Limb (tissue), 2 donors: ENCODE measurements around the gene TEX264.

ENCODE experiments used
- DNase-seq, 2 donors: peaks; one replicate each; pipeline ENCODE4 v3.0.0-alpha.2; 2016; ENCODE audit errors: extremely low spot score in 2 of 2

Gene TEX264

DNA sequence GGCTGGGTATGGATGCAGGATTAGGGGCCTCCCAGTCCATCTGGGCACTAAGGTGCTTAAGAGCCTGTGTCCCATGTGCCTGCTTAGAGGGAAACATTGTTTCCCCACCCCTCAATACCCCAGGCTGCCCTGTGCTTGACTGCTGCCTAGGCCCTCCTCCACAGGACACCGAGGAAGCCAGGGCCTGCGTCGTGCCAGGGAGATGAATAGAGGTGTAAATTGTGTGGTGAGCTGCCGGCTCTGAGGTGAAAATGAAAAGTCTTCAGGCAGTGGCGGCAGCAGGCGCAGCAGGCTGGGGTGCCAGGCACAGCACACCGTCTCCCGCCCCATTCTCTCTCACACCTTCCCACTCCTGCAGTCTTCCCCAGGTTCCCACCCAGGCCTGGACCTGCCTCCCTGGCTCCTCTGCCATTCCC is 21.9 kb downstream of the TEX264 start:
- DNase-seq: no peak

DNA sequence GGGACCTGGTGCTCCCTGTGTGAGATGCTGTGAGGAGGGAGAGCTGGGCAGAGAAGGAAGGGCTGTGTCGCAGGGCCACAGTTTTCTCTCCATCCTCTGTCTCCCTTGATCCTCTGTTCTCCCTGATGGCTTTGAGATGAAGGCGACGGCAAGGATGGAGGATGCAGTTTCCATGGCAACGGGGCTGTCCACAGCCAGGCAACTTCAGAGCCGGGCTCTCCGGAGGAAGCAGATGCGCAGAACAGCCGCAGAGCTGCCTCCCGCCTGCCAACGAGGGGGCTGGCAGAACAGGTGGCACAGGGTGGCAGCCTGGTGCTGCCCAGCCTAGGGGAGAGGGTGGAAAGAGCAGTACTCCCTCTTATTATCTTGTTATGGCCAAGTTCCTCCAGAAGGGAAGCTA is 25.9 kb downstream of the TEX264 start:
- no peak for DNase-seq

DNA sequence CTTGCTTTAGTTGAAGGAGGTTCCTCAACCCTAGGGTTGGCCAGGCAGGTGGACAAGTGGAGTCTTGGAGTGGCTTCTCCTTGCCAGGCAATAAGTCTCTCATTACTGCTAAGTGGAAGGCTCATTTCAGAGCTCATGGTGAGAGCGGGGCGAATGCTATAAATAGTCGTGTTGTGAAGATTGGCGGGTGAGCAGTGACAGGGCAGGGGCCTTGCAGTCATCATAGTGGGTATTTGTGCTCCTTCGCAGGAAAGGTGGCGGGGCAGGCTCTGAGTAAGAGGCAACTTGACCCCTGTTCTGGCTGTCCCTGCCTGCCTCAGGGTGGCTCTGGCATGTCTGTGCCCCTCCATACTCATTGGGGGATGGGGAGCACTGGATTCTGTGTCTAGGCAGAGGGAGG is 27.2 kb downstream of the TEX264 start:
- no peak for DNase-seq

DNA sequence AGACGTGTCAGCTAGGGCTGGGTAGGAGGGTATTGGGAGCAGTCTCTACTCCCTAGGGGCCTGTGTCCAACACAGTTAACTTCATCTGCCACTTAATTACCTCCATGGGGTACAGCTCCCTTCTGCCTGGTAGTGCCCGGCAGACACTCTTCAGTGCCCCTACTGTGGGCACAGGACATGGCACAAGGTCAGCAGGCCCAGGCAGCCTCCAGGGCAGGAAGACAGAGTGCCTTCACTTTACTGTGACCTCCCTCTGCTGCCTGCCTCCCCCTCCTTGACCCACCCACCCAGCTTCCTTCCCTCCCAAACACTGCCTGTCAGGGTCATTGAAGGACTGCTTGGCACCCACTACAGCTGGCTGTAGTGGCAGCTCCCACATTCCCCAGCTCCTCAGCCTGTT is 29.4 kb downstream of the TEX264 start:
- DNase-seq: no peak

DNA sequence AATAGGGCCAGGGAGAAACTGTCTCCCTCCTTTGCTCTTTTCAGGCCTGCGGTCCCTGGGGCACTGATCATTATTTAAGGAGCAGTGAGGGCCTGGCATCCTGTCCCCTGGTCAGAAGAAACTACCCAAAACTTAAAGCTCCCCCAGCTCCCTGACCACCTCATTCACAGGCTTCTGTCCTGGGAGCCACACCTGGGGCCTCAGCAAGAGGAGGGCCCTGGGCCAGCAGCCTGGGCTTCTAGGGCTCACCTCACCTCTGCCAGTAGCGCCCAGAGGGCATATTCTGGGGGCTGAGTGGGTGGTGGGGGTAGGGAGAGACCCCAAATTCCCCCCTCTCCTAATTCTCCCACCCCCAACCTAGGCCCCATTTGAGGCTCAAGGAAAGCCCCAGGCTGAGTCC is 31.1 kb downstream of the TEX264 start:
- no peak for DNase-seq

DNA sequence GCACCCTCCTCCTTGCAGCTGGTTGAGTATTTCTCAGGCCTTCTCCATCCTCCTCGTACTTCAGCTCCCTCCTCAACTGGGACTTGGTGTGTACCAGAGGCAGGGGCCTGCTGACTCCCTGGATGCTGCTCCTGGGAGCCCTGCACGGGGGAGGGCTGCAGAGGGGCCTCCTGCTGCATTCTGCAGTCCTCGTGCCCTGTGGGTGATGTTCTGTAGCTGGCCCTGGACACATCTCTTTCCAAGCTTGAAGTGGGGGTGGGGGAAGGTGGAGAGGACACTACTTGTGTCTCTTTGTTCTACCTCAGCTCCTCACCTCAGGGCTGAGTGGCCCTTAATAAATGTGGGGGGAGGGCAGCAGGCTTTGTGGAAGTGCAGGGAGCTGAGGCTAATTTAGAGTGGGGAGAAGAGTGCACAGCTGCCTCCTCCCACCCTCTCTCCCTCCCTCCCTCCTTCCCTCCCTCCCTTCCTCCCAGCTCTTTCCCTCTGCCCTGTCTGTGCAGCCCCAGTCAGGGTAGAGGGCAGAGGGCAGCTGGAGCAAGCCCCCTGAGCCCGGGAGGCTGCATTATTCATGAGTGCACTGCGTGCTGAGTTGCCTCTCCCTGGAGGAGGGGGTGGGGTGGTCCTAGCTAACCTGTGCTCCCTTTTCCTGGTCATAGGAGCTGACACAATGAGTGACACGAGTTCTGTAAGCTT is 32.2 kb downstream of the TEX264 start:
- DNase-seq: no peak

DNA sequence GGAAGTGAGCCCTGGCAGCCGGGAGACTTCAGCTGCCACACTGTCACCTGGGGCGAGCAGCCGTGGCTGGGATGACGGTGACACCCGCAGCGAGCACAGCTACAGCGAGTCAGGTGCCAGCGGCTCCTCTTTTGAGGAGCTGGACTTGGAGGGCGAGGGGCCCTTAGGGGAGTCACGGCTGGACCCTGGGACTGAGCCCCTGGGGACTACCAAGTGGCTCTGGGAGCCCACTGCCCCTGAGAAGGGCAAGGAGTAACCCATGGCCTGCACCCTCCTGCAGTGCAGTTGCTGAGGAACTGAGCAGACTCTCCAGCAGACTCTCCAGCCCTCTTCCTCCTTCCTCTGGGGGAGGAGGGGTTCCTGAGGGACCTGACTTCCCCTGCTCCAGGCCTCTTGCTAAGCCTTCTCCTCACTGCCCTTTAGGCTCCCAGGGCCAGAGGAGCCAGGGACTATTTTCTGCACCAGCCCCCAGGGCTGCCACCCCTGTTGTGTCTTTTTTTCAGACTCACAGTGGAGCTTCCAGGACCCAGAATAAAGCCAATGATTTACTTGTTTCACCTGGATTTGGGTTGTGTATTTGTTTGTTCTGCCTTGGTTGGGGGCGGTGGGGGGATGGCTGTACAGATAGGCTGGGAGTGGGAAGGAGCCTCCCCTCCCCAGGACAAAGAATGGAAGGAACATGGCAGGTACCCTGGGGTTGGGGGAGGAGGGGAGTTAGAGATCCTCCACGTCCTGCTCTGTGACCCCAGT is 32.9 kb downstream of the TEX264 start:
- DNase-seq: no peak

DNA sequence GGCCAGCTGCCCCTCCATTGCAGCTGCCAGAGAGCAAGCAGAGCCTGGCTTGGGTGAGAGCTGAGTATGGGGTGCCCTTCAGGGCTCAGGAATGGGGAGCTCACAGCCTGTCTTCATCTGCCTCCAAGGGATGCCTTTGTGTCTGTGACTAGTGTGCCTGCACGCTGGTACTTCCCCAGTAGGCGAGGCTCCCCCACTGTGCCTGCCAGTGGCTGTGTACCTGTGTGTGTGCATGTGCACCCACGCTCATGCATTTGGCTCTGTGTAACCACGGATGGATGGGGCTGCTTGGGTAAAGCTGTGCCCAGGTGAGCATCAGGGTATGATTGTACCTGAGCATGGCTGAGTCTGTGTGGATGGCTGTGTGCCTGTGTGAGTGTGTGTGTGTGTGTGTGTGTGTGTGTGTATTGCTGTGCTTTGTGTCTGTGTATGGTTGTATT is 33.5 kb downstream of the TEX264 start:
- DNase-seq: no peak

DNA sequence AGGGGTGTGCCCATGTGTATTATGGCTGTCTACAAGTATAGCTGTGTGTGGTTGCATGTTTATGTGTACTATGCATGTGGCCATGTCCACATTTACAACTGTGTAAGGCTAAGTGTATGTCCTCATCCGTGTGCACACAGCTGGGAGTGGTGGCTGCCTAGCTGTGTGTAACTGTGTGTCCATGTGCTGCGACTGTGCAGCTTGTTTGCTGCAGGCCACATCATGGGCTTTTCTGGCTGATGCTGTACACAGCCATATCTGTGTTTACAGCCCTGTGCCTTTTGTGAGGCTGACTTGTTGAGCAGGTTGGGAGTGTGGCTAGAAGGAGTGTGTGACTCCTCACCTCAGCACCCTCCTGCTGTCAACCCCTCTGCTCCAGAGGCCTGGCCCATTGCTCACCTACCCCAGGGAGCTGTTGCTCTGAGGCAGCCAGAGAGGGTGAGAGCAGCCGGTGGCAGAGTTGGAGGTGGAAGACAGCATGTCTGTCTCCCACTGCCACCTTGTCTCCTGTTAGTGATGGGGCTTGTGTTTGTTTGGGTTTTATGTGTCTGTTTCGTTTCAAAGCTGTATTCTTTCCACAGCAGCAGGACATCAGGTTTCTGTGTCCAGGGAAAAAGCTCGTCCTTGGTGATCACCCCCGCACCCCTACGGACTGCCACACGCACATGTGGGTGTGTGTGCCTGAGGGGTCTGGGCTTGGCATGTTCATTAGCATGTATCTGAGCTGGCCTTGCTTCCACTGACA is 34.4 kb downstream of the TEX264 start:
- peak in 1 of 2 donors; percentile 6 for DNase-seq

DNA sequence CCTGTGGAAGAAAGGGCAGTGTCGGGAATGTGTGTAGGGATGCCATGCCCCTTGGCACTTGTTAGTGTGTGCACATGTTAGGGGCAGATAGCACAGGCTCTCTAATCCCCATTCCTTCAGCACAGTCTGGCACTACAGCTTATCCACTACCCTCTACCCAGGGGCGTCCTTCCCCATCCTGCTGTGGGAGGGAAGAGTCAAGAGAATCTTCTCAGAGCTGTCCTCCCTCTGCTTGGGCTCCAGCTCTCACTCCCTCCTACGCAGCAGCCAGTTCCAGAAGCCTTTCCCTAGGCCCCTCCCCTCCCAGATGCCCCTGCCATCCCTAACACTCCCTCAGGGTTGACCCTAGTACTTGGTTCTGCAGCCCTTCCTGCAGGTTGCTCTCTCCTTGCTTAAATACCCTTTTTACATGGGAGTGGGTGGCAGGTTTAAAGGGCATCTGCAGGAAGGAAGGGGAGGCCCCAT is 35.0 kb downstream of the TEX264 start:
- DNase-seq: peak in 1 of 2 donors; percentile 21

DNA sequence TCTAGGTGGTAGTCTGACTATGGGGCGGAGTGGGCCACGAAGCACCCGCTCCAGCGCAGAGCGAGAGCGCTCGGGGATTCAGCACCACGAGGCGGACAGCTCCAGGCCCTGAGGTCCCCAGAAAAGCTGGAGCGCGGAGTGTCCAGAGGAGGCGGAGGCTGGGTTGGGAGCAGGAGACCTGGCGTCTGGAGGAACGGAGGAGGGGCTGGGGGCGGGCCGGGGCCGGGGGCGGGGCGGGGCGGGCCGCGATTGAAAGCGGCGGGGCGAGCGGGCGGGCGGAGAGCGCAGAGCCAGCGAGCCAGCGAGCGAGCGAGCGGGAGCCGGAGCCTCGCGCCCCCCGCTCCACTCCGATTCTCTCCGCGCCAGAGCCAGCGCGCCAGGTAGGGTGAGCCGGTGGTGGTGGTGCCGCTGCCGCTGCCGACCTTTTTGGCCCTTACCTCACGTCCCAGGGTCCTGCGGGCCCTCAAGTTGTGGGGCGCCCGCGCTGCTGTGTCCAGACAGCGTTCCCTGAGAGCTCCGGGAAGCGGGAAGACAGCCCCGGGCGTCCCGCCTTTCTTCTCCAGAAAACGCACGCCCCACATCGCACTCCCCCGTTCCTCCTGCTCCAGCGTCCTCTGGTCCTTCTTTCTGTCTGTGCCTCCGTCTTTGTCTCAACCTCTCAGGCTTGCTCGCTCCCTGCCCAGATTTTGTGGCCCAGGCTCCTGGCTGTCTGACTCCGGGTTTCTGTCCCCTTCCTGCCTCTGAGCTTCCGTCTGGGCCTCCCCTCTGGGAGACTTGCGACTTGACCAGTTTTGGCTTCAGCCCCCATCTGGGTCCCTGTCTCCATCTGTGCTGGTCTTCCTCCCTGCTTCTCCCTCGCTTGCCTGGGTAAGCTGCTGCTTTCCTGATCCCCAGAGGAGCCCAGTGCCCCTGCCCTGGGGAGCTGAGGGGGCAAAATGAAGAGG is 36.0 kb downstream of the TEX264 start, which contains the start of gene GRM2:
Gene GRM2, plus strand, starts transcription at position 281 of the 944 bp plus-strand sequence. CDS start 1,916 bp downstream, outside the sequence.
- peak; percentile 88 to 90 for DNase-seq

DNA sequence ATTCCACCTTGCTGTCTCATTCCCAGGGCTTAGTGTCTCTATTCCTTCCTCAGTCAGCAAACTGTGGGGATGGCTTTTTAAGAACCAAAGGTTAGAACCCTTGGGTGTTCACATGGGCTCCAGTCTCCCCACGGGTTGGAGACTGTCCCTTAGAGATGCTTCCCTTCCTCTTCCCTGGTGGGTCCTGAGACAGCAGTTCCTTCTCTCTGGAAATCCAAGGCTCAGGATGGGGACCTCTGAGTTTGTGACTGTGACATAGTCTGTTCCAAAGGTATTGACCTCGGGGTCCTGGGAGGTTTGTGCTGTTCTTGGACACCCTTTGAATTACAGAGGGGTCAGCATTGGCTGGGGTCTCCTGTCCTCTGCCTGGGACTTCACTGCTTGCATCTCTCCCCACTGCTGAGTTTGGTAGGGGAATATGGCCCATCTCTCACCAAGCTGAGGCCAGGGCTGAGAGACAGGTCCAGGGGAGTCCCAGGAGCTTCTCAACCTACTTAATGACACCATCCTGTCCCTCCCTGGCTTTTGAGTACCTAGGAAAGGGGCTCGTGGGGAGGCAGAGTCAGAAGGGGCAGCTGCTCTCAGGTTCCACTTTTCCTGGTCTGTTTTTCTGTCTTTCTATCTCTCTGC is 37.3 kb downstream of the TEX264 start:
- DNase-seq: peak in 1 of 2 donors; percentile 13

DNA sequence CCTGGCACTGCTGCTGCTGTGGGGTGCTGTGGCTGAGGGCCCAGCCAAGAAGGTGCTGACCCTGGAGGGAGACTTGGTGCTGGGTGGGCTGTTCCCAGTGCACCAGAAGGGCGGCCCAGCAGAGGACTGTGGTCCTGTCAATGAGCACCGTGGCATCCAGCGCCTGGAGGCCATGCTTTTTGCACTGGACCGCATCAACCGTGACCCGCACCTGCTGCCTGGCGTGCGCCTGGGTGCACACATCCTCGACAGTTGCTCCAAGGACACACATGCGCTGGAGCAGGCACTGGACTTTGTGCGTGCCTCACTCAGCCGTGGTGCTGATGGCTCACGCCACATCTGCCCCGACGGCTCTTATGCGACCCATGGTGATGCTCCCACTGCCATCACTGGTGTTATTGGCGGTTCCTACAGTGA is 38.0 kb downstream of the TEX264 start:
- peak in 1 of 2 donors; percentile 20 for DNase-seq

DNA sequence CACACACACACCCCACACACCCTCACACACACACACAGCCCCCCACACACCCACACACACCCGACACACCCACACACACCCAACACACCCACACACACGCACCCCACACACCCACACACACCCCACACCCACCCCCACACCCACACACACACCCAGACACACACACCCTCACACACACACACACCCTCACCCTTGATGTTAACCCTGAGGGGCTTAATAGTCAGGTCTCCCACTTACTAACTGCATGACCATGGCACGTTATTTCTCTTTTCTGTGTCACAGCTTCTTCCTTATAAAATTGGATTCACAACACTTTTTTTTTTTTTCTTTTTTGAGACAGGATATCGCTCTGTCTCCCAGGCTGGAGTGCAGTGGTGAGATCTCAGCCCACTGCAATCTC is 38.6 kb downstream of the TEX264 start:
- no peak for DNase-seq

DNA sequence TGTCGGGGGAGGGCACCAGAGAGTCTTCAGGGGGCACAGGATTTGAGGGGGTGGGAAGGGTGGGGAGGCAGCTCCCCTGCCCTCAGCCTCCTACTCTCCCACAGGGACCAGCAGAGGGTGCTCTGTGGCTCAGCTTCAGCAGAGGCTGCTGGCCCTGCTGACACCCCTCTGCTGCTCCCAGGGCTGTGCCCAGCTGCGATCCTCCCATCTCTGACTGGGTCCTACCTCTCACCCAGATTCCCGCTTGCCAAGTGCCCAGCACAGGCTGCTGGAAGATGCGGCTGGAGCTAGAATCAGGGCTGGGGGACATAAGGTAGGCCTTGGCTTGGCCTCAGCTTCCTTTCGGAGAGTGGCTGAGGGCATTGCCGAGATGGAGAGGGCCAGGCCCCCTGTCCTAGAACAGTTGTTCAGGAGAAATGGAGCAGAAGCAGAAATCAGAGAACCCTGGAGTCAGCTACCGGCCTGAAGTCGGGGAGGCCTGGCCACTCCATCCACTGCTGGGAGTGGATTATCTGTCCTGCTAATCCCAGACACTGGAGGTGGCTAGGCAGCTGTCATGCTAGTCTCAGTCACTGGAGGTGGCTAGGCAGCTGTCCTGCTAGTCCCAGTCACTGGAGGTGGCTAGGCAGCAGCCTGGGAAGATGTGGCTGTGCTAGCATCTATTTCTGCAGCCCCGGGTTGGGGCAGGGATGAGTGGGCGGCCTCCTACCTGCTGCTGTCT is 39.7 kb downstream of the TEX264 start:
- DNase-seq: no peak

DNA sequence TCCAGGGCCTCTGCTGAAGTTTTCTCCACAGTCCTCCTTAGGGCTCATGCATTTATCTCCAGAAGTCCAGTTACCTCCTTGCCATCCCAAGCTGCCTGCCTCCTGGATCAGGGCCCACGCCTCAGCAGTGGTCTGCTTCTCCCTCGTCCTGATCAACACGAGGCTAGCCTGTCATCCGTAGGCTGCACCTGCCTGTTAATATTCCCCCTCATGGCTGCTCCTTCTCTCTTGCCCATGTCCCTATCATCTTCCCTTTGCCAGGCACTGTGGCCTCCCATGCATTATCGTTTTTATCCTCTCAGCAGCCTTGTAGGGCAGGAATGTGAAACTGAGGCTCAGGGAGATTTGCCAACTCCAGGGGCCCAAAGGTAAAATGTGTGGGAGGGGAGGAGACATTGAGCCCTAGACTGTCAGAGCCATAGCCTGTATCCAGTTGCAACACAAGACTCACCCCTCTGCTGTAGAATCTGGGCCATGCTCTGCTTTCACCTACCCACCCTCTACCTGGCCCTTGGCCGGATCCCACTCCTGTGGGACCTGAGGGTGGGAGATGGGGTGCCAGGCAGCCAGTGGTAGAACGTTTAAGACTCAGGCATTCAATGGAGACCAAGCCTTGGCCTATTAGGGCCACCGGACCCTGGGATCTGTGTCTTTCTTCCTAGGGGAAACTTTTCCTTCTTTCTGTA is 40.4 kb downstream of the TEX264 start:
- DNase-seq: no peak

DNA sequence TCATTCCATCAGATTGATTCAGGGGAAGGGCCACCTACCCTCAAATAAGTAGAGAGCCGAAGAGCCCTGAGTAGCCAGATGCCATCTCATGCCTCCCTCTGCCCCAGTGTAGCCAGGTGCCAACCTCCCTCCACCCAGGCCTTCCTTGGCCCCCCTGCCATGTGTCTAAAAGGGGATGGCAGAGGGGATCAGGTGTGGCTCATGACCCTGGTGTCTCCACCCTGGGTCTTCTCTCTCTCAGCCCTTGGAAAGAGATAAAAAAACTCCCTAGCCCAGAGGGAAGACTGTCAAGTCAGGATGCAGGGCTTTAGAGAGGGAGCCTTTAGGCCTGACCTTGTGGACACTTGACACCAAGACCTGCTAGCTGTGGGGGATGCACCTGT is 41.0 kb downstream of the TEX264 start:
- DNase-seq: no peak

DNA sequence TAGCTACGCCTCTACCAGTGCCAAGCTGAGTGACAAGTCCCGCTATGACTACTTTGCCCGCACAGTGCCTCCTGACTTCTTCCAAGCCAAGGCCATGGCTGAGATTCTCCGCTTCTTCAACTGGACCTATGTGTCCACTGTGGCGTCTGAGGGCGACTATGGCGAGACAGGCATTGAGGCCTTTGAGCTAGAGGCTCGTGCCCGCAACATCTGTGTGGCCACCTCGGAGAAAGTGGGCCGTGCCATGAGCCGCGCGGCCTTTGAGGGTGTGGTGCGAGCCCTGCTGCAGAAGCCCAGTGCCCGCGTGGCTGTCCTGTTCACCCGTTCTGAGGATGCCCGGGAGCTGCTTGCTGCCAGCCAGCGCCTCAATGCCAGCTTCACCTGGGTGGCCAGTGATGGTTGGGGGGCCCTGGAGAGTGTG is 41.5 kb downstream of the TEX264 start:
- DNase-seq: no peak

DNA sequence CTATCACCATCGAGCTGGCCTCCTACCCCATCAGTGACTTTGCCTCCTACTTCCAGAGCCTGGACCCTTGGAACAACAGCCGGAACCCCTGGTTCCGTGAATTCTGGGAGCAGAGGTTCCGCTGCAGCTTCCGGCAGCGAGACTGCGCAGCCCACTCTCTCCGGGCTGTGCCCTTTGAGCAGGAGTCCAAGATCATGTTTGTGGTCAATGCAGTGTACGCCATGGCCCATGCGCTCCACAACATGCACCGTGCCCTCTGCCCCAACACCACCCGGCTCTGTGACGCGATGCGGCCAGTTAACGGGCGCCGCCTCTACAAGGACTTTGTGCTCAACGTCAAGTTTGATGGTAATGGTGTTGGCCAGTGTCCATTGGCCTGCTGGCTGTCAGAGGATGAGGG is 41.9 kb downstream of the TEX264 start:
- no peak for DNase-seq
